Smooth muscle cell (in vitro differentiated cells): ENCODE results near the gene GJB5. TPM values are rescaled to one million over a fixed set of nuclear protein-coding genes. Genes with fewer than 3 reads are reported as not detected.

ENCODE experiments used
- DNase-seq: peaks from one replicate; lab custom pipeline; 2025; ENCODE audit not compliant: unreplicated experiment; lab: John Stamatoyannopoulos, UW
- H2AFZ ChIP-seq: fragments of 200-600 bp; sonication (generic); 2 replicates; pipeline ENCODE4 v1.6.0; 2016; ENCODE audit warnings: antibody characterized with exemption, low read depth, mild to moderate bottlenecking
- H3F3A ChIP-seq: fragments of 200-600 bp; sonication (generic); 2 replicates; pipeline ENCODE4 v1.6.0; 2017; ENCODE audit warnings: antibody characterized with exemption, low read depth
- H3K27ac ChIP-seq: fragments of 200-600 bp; sonication (generic); 2 replicates; pipeline ENCODE4 v1.5.1; 2016; ENCODE audit warnings: low read depth, mild to moderate bottlenecking
- H3K27me3 ChIP-seq: fragments of 200-600 bp; sonication (generic); 2 replicates; pipeline ENCODE4 v1.6.1; 2016; ENCODE audit warnings: low read depth, mild to moderate bottlenecking
- H3K36me3 ChIP-seq: fragments of 200-600 bp; sonication (generic); 2 replicates; pipeline ENCODE4 v1.5.1; 2016; ENCODE audit warnings: low read depth
- H3K4me1 ChIP-seq: fragments of 200-600 bp; sonication (generic); 2 replicates; pipeline ENCODE4 v1.5.1; 2016; ENCODE audit warnings: low read depth
- H3K4me2 ChIP-seq: fragments of 200-600 bp; sonication (generic); 2 replicates; pipeline ENCODE4 v1.6.0; 2016; ENCODE audit warnings: mild to moderate bottlenecking
- H3K4me3 ChIP-seq: fragments of 200-600 bp; sonication (generic); 2 replicates; pipeline ENCODE4 v1.5.1; 2016; ENCODE audit warnings: mild to moderate bottlenecking
- H3K79me2 ChIP-seq: fragments of 200-600 bp; sonication (generic); 2 replicates; pipeline ENCODE4 v1.6.0; 2016; ENCODE audit warnings: low read depth, mild to moderate bottlenecking
- H3K9ac ChIP-seq: fragments of 200-600 bp; sonication (generic); 2 replicates; pipeline ENCODE4 v1.6.0; 2016; ENCODE audit warnings: low read depth
- H3K9me3 ChIP-seq: fragments of 200-600 bp; sonication (generic); replicated peaks from 2 replicates; pipeline ENCODE4 v1.5.1; 2016; ENCODE audit warnings: low read depth
- H4K20me1 ChIP-seq: fragments of 200-600 bp; sonication (generic); 2 replicates; pipeline ENCODE4 v1.6.0; 2016; ENCODE audit warnings: low read depth
- WGBS: methylation state at CpG from one replicate; pipeline ENCODE4 v1.1.7; 2016; ENCODE audit warnings: low lambda C conversion rate; 5-methylcytosine and 5-hydroxymethylcytosine counted together
- polyA plus RNA-seq: library from polyadenylated mRNA; unstranded; fragments of >200 nt; fragmentation: Nextera tagmentation; extraction: Ambion mirVana; gene quantifications from 2 replicates; pipeline ENCODE4 v1.2.1, GENCODE V29; 2016
- total RNA-seq: library from RNA; depleted of rRNA; stranded (reverse); fragments of >200 nt; gene quantifications from 2 replicates; pipeline ENCODE4 v1.2.3, GENCODE V29; 2014
- TF ChIP-seq, protein P1 (sequence below): fragments of 200-600 bp; sonication (generic); IDR thresholded peaks from 2 replicates; pipeline ENCODE4 v1.5.1; 2017; ENCODE audit warnings: borderline replicate concordance, mild to moderate bottlenecking, antibody characterized with exemption; ENCODE audit not compliant: insufficient read depth, poor library complexity, severe bottlenecking

GJB5 gene
- total and polyA plus RNA-seq, 2 experiments from 2014 or later: 2.5 to 8.8 TPM

DNA sequence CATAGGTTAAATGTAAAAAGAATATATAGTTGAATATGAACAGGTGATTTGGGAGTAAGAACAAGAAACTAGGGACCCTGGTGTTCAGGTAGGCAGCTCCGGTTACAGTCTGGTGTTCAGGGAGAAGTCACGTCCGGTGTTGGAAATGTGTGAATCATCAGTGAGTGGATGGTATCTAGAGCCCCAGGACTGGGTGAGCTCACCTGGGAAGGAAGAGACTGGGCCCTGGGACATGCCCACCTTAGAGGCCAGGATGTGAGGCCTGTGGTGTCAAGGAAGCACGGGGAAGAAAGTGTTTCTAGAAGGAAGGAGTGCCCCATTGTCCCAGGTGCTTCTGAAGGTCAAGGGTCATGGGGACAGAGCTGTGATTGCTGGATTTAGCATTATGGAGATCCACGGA lies 24.7 kb downstream of the GJB5 start:
- Histone ChIP-seq H3K27me3 (peaks cover 54% of the 10 kb centered on the region), H3K4me1 (peaks cover 9% of the 10 kb centered on the region), H3K9me3 (no peaks in the 10 kb centered on the region), H3K4me2 (no peak overlapping the region), H3K36me3 (no peaks in the 10 kb centered on the region), H2AFZ (no peak overlapping the region), H3K9ac (no peak overlapping the region), H3K4me3 (no peak overlapping the region), H3F3A (no peaks in the 10 kb centered on the region), H3K79me2 (no peaks in the 10 kb centered on the region), H4K20me1 (no peaks in the 10 kb centered on the region), H3K27ac (peak overlapping the region; percentile 42)
- 70% methylated on average over 5 of the region's 5 CpGs for WGBS
- TF ChIP-seq, protein P1, sequence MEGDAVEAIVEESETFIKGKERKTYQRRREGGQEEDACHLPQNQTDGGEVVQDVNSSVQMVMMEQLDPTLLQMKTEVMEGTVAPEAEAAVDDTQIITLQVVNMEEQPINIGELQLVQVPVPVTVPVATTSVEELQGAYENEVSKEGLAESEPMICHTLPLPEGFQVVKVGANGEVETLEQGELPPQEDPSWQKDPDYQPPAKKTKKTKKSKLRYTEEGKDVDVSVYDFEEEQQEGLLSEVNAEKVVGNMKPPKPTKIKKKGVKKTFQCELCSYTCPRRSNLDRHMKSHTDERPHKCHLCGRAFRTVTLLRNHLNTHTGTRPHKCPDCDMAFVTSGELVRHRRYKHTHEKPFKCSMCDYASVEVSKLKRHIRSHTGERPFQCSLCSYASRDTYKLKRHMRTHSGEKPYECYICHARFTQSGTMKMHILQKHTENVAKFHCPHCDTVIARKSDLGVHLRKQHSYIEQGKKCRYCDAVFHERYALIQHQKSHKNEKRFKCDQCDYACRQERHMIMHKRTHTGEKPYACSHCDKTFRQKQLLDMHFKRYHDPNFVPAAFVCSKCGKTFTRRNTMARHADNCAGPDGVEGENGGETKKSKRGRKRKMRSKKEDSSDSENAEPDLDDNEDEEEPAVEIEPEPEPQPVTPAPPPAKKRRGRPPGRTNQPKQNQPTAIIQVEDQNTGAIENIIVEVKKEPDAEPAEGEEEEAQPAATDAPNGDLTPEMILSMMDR: no peak
- no peak for DNase-seq

DNA sequence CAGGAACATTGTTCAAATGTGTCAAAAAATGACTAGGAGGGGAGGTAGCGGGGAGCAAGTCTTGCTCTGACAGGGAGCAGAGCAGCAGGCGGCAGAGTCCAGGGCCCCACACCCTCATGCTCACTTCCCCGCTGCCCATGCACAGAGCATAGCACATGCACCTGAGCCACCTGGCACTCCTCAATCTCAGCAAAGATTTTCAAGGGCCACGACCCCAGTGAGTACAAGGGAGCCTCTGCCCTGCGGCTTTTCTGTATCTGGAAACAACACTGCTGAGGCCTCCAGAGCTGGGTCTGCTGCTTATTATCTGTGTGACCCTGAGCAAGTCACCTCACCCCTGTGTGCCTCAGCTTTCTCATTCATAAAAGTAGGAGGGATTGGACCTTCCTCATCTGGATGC lies 25.1 kb downstream of the GJB5 start:
- no peak for DNase-seq
- H3K4me1 ChIP-seq: peaks cover 9% of the 10 kb centered on the region
- H3K9me3 ChIP-seq: no peaks in the 10 kb centered on the region
- H3K9ac ChIP-seq: no peak overlapping the region
- peaks cover 54% of the 10 kb centered on the region for H3K27me3 ChIP-seq
- H3F3A ChIP-seq: no peaks in the 10 kb centered on the region
- no peaks in the 10 kb centered on the region for H4K20me1 ChIP-seq
- peak overlapping the region; percentile 42 for H3K27ac ChIP-seq
- no peaks in the 10 kb centered on the region for H3K79me2 ChIP-seq
- H3K4me3 ChIP-seq: no peak overlapping the region
- TF ChIP-seq, protein P1: no peak
- WGBS: 87% methylated on average over 4 of the region's 5 CpGs
- H3K36me3 ChIP-seq: no peaks in the 10 kb centered on the region
- no peak overlapping the region for H3K4me2 ChIP-seq
- no peak overlapping the region for H2AFZ ChIP-seq

DNA sequence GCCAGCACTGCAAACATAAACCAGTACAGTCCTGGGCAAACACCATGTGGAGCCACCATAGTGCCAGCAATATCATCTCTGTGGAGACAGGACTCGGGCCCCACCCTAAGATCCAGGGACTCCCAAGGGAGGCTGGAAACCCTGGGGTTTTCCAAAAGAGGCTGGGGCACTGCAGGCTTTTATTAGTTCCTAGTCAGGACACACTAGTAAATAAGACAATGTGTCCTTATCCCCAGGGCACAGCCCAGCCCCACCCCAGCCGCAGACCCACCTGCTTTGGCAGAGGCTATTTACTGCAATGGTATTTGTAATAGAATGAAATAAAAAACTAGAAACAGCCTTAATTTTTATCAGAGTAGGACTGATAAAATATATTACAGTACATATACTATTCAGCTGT lies 25.7 kb downstream of the GJB5 start:
- 91% methylated on average over 2 of the region's 2 CpGs for WGBS
- TF ChIP-seq, protein P1: no peak
- peaks cover 54% of the 10 kb centered on the region for H3K27me3 ChIP-seq
- H3K79me2 ChIP-seq: no peaks in the 10 kb centered on the region
- H3F3A ChIP-seq: no peaks in the 10 kb centered on the region
- DNase-seq: no peak
- H2AFZ ChIP-seq: no peak overlapping the region
- H3K9me3 ChIP-seq: no peaks in the 10 kb centered on the region
- peak overlapping the region; percentile 40 for H3K4me3 ChIP-seq
- H3K4me1 ChIP-seq: peaks cover 9% of the 10 kb centered on the region
- H3K4me2 ChIP-seq: peak overlapping the region; percentile 87
- H4K20me1 ChIP-seq: no peaks in the 10 kb centered on the region
- no peak overlapping the region for H3K9ac ChIP-seq
- H3K36me3 ChIP-seq: no peaks in the 10 kb centered on the region
- H3K27ac ChIP-seq: no peak overlapping the region

DNA sequence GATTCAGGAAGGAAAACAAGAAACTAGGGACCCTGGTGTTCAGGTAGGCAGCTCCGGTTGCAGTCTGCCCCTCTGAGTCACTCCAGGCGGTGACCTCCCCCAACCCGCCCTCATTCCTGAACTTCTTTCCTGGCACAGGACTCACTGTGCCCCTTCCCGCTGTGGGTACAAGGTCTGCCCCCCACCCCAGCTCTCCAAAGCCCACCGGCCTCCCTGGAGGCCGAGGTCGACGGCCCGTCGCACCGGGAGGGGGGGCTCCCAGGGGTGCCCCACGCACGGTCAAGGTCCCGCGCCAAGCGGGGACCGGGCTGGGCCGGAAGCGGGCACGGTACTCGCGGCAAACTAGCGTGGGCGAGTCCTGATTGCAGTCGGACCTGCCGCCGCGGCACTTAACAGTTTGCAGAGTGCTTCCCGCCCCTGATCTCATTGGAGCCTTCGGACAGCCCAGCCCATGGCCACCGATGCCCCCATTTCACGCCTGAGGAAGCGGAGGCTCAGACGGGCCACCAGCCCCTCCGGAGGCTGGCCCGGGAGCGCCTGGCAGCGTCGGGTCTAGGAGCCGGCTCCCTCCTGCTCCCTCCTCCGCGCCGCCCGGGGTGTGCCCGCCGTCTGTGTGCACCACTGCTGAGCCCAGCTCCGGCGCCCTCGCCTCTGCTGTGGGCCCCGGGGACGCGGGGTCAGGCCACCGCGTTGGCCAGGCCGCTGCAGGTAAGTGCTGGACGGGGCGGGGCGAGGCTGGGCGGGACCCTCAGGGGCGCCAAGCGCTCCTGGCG lies 26.4 kb downstream of the GJB5 start, which contains the start of gene GJB3:
Gene GJB3, plus strand, starts transcription at position 144 of the 773 bp plus-strand sequence. CDS start 3,549 bp downstream, outside the sequence.
- DNase-seq: no peak
- H2AFZ ChIP-seq: no peak within 1 kb of the TSS
- H3K9me3 ChIP-seq: no peaks in the 10 kb centered on the region
- H3K4me3 ChIP-seq: peak within 1 kb of the TSS; percentile 40
- no peaks in the 10 kb centered on the region for H3K79me2 ChIP-seq
- TF ChIP-seq, protein P1: no peak
- H3K27ac ChIP-seq: peak within 1 kb of the TSS; percentile 42
- no peaks in the 10 kb centered on the region for H3K36me3 ChIP-seq
- under 1% methylated on average over 56 of the region's 62 CpGs for WGBS
- H3K4me2 ChIP-seq: peak within 1 kb of the TSS; percentile 87
- H3K4me1 ChIP-seq: peaks cover 9% of the 10 kb centered on the region
- H3F3A ChIP-seq: no peaks in the 10 kb centered on the region
- no peaks in the 10 kb centered on the region for H4K20me1 ChIP-seq
- no peak within 1 kb of the TSS for H3K9ac ChIP-seq
- H3K27me3 ChIP-seq: peaks cover 54% of the 10 kb centered on the region
